NCI-H1092 (cell line): ENCODE data around the gene TRERF1.

Experiments
- DNase-seq: peaks from one replicate; lab custom pipeline; 2025; lab: John Stamatoyannopoulos, UW

Gene TRERF1

GRCh38 chr6:42426191-42426590 is 25.5 kb downstream of the TRERF1 start:
- DNase-seq, result no peak

- no peak for DNase-seq
These were observed 26.7 kb downstream of the TRERF1 start for GRCh38 chr6:42424906-42425474.

- no peak for DNase-seq
These were observed 28.5 kb downstream of the TRERF1 start for GRCh38 chr6:42423244-42423643.

GRCh38 chr6:42420741-42421140 is 31.0 kb downstream of the TRERF1 start:
- no peak for DNase-seq

- no peak for DNase-seq
These were observed 32.0 kb downstream of the TRERF1 start for GRCh38 chr6:42419490-42420280.

- no peak for DNase-seq
These were observed 33.0 kb downstream of the TRERF1 start for GRCh38 chr6:42418724-42419123.

GRCh38 chr6:42417641-42418112 is 34.0 kb downstream of the TRERF1 start:
- DNase-seq, result no peak

- no peak for DNase-seq
These were observed 40.3 kb downstream of the TRERF1 start for GRCh38 chr6:42411406-42411805.

GRCh38 chr6:42410861-42411260 is 40.9 kb downstream of the TRERF1 start:
- DNase-seq, result no peak

- DNase-seq, result no peak
These were observed 42.1 kb downstream of the TRERF1 start for GRCh38 chr6:42409581-42409980.

- no peak for DNase-seq
These were observed 44.3 kb downstream of the TRERF1 start for GRCh38 chr6:42407379-42407778.

GRCh38 chr6:42406306-42407280 is 45.1 kb downstream of the TRERF1 start:
- no peak for DNase-seq

- no peak for DNase-seq
These were observed 46.7 kb downstream of the TRERF1 start for GRCh38 chr6:42405021-42405420.

- DNase-seq, result no peak
These were observed 47.2 kb downstream of the TRERF1 start for GRCh38 chr6:42404484-42404883.

- no peak for DNase-seq
These were observed 47.9 kb downstream of the TRERF1 start for GRCh38 chr6:42403831-42404230.

- DNase-seq, result no peak
These were observed 48.3 kb downstream of the TRERF1 start for GRCh38 chr6:42403421-42403820.

- DNase-seq, result no peak
These were observed 49.5 kb downstream of the TRERF1 start for GRCh38 chr6:42402184-42402583.

GRCh38 chr6:42401613-42401951 is 50.1 kb downstream of the TRERF1 start:
- no peak for DNase-seq

- DNase-seq, result no peak
These were observed 50.7 kb downstream of the TRERF1 start for GRCh38 chr6:42400886-42401612.

GRCh38 chr6:42400061-42400760 is 51.5 kb downstream of the TRERF1 start:
- DNase-seq, result no peak

GRCh38 chr6:42396720-42397119 is 55.0 kb downstream of the TRERF1 start:
- DNase-seq, result no peak
